Peyer's patch (tissue), 4 donors: ENCODE measurements around the gene ITSN1.

Source experiments
- POLR2A ChIP-seq, 2 donors: fragments of 450-650 bp; IDR thresholded peaks; one replicate each; pipeline ENCODE4 v1.5.1; 2017; ENCODE audit warnings: antibody characterized with exemption in 2 of 2, mild to moderate bottlenecking in 2 of 2, moderate library complexity in 2 of 2
- TF ChIP-seq, protein P1 (sequence below), 6 experiments: fragments of 450-650 bp in 4 of 6; fragments of 200-600 bp in 2 of 6; sonication (generic) in 1 of 6; IDR thresholded peaks; one replicate each; pipeline ENCODE4 v1.5.1; 2017 to 2019; ENCODE audit warnings: antibody characterized with exemption in 6 of 6, mild to moderate bottlenecking in 3 of 6, moderate library complexity in 1 of 6

DNA sequence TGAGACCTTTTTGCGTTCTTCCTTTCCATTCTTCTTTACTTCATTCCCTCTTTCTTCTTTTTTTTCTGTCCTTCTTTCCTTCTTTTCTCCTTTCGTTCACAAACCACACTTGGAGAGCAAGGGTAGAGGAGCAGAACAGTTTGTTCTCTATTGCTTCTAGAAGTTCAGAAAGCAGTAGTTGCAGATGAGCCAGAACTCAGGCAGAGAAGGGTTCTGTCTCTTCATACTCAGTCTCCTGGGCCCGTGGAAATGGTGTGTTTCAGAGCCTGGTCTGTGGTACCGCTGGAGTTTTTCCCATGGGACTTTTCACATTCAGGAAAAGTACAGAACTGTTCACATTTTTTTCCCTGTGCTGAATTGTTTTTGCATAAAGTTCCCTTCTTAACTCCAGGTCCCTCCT lies 186.3 kb downstream of the ITSN1 start:
- TF ChIP-seq, protein P1, sequence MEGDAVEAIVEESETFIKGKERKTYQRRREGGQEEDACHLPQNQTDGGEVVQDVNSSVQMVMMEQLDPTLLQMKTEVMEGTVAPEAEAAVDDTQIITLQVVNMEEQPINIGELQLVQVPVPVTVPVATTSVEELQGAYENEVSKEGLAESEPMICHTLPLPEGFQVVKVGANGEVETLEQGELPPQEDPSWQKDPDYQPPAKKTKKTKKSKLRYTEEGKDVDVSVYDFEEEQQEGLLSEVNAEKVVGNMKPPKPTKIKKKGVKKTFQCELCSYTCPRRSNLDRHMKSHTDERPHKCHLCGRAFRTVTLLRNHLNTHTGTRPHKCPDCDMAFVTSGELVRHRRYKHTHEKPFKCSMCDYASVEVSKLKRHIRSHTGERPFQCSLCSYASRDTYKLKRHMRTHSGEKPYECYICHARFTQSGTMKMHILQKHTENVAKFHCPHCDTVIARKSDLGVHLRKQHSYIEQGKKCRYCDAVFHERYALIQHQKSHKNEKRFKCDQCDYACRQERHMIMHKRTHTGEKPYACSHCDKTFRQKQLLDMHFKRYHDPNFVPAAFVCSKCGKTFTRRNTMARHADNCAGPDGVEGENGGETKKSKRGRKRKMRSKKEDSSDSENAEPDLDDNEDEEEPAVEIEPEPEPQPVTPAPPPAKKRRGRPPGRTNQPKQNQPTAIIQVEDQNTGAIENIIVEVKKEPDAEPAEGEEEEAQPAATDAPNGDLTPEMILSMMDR (IDR thresholded peaks at IDR 0.05): no peak
- TF ChIP-seq POLR2A (IDR thresholded peaks at IDR 0.05): no peak
